22Rv1 (cell line): Measurements from ENCODE around the gene FAM131C.

Experiments
- CTCF ChIP-seq: fragments of 450-650 bp; IDR thresholded peaks from 2 replicates; pipeline ENCODE4 v1.5.1; 2017; ENCODE audit warnings: mild to moderate bottlenecking
- ZFX ChIP-seq: fragments of 450-650 bp; IDR thresholded peaks from 2 replicates; pipeline ENCODE4 v1.6.1; 2017; ENCODE audit warnings: antibody characterized with exemption, borderline replicate concordance

GRCh38 chr1:16101623-16102022 lies 28.2 kb upstream of the FAM131C start:
- no peak for TF ChIP-seq CTCF
- TF ChIP-seq ZFX: no peak
